GM12872 (cell line): ENCODE data around the gene MDM2.

ENCODE experiments used
- TF ChIP-seq, protein P1 (sequence below): IDR thresholded peaks from 3 replicates; pipeline ENCODE4 v1.5.1; 2011; ENCODE audit warnings: low read depth, mild to moderate bottlenecking, low read length, moderate library complexity; ENCODE audit not compliant: insufficient read depth

The MDM2 gene

DNA sequence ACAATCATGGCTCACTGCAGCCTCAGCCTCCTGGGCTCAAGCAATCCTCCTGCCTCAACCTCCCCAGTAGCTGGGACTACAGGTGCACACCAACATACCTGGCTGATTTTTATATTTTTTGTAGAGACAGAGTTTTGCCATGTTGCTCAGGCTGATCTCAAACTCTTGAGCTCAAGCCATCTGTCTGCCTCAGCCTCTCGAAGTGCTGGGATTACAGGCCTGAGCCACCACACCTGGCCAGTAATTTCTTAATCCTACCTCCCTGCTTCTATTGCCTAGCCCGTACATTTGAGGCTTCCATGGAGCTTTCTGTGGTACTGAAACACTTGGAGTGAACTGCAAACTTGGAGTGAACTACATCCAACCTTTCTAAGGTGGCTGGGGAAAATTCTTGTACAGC, 41.3 kb upstream of the MDM2 start:
- TF ChIP-seq, protein P1, sequence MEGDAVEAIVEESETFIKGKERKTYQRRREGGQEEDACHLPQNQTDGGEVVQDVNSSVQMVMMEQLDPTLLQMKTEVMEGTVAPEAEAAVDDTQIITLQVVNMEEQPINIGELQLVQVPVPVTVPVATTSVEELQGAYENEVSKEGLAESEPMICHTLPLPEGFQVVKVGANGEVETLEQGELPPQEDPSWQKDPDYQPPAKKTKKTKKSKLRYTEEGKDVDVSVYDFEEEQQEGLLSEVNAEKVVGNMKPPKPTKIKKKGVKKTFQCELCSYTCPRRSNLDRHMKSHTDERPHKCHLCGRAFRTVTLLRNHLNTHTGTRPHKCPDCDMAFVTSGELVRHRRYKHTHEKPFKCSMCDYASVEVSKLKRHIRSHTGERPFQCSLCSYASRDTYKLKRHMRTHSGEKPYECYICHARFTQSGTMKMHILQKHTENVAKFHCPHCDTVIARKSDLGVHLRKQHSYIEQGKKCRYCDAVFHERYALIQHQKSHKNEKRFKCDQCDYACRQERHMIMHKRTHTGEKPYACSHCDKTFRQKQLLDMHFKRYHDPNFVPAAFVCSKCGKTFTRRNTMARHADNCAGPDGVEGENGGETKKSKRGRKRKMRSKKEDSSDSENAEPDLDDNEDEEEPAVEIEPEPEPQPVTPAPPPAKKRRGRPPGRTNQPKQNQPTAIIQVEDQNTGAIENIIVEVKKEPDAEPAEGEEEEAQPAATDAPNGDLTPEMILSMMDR, result no peak

DNA sequence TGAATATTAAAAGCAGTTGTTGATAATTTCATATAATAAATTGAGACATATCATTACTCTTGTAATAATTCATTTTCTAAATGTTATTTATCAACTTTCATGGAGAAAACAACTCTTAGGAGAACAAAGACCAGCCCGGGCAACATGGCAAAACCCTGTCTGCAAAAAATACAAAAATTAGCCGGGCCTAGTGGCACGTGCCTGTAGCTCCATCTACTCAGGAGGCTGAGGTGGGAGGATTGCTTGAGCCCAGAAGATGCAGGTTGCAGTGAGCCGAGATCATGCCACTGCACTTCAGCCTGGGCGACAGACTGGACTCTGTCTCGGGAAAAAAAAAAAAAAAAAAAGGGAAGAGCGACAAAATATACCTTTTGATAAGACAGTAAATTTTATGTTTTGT, 40.8 kb upstream of the MDM2 start:
- TF ChIP-seq, protein P1, result no peak

DNA sequence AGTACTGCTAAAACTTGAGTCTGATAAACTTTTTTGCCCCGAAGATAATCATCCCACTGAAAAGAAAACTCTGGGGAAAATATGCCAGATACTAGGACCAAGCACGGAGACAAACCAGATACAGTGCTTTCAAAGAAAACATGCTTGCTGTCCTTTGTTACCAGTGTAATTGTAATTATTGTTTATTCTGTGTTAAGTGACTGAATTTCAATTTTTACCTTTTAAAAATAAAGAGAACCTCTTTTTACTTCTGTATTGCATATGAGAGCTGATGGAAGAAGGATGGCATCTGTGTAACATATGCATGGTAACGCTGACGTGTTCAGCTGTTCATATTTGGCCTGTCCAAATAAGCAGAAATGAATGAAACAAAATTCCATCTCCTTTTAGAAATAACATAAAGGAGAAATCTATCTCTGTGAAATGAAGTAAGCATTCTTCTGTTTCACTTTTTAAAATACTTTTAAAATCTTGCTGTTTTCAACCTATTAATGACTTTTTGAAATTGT, 39.5 kb upstream of the MDM2 start:
- TF ChIP-seq, protein P1, result no peak

DNA sequence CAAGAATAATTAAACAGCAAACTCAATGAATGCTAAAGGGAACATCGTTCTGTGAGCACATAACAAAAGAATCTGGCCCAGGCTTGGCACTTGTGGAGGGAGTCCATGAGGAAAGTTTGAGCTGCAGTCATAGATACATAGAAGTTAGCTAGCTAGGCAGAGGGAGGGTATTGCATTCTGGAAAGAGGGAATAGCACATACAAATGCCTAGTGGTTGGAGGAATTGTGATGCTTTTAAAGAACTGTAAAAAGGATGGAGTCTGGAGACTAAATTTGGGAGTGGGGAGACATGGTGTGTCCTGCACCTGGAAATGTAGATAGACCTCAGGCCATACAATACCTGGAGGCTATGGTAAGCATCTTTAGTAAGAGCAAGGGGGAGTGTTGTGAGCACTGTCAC, 38.0 kb upstream of the MDM2 start:
- TF ChIP-seq, protein P1, result no peak

DNA sequence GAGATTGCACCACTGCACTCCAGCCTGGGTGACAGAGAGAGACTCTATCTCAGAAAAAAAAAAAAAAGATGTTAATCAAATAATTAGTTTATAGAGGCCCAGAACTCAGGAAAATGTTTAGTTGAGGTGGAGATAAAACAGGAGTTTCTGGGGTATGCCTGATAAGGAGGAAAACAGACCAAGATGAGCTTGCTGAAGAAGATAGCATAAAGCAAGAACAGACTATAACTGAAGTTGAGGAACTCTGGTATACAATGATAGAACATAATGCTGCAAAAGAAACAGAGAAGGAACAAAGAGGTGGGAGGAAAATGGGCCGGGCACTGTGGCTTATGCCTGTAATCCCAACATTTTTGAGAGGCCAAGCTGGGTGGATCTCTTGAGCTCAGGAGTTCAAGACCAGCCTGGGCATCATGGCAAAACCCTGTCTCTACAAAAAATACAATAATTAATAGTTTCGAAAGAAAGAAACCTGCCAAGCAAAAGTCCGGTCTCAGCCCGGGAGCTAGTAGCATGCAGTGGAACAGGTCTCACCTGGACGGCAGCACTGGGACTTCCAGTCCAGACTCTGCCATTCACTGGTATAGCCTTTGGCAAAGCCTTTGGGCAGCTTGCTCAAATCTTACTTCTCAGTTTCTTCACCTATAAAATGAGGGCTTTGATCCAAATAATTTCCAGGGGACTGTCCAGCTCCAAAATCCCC, 36.6 kb upstream of the MDM2 start:
- TF ChIP-seq, protein P1, result no peak

DNA sequence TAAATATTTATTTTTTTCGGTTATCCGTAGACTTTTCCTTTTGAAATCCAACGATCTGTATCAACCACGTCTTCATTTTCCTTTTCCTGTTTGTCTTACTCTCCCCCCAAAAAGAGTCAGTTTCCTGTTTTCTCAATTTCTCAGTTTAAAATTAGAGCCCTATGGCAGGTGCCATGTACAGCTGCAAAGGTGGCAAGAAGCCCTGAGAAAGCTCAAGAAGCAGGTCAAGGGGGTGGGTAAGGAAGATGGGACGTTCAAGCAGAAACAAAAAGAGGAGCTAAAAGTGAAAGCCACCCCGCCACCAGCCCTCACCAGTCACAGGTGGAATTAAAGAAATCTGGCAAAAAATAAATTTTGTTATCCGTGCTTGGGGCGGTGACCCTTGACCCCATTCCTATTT, 35.3 kb upstream of the MDM2 start:
- TF ChIP-seq, protein P1, result no peak

DNA sequence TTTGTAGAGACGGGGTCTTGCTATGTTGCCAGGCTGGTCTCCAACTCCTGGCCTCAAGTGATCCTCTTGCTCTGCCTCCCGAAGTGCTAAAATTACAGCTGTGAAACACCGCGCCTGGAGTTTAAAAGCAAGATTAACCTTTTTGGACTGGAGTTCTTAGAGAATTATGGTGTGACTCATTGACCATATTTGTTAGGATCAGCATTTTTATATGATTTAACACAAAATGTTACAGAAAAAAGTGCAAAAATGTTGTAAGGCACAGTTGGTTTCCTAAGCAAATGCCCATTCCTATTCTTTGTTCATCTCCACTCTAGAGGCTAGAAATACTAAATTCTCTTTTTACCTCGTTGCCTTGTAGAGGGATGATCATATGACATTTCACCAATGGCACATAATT, 34.4 kb upstream of the MDM2 start:
- TF ChIP-seq, protein P1, result no peak
